Left hindlimb (tissue), 1 donor: ENCODE data around the gene CAPZB.

Experiments used
- DNase-seq: peaks from one replicate; pipeline ENCODE4 v3.0.0-alpha.2; 2018

The CAPZB gene

DNA sequence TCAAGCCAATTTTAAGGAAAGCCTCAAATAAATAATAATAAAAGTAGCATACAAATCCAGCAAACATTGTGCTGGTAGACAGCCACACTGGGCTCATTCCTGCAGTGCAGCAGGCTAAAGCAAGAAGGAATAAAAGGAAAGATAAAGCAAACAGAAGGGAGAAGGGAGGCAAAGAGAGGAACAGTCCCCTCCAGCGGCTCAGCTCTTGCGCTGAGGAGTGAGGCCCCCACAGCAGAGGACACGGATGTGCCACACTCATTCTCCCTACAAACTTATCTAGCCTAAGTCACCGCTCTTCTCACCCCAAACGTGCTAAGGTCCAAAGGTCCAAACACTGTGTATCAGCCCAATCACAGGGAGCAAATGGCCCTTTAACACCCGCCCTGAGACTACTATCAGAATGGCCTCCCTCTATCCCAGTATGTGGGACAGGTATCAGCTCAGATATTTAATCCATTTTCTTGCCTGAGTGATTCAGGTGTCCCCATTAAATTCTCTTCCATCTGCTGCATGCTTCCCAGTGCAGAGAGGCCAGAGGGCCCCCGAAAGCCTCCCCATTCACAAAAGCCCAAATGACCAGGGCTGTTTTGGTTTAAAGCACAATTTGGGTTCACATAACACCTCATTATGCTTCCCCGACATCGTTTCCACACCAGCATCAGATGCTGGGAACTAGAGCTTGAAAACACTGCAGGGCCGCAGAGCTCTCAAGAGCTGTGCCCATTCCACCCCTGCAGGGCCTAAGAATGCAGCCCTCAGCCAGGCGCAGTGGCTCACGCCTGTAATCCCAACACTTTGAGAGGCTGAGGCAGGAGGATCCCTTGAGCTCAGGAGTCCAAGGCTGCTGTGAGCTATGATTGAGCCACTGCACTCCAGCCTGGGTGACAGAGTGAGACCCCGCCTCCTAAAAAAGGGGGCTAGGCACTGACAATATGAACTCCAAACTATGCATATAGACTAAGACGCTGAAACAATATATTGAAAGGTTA, 17.8 kb downstream of the CAPZB start:
- no peak for DNase-seq

DNA sequence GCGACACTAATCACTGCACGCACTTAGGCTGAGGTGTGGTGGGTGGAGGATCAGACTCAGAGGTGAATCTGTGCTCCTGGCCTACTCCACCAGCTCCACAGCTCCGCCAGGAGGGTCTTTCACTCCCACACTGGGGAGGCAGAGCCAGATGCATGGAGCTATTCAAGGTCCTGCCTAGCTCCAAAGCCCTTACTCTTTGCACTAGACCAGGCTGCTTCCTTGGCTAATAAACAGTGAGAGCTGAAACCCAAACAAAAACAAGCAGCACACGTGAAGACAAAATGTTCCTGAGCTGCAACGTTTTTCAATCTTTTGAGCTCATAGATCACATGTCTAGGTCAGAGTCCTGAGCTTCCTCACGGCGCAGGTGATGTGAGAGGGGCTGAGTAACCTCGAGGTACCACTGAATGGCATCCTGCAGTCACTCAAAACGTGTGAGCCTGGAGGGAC, 19.2 kb downstream of the CAPZB start:
- DNase-seq = no peak

DNA sequence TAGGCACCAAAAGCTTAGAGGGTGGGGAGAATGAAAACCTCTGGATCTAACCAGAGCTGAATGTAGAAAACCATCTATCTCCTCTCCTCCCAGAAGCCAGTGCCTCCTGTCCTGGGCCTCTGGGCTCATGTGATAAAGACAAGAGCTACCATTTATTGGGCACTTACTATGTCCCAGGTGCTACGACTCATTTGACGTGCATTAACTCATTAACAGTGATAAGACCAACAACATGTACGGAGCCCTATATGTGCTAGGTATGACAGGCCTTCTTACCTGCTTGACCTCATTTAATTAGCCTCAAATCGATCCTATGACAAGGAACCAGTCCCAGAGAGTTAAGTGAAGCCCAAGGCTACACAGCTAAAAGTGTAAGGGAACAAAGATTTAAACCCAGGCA, 19.7 kb downstream of the CAPZB start:
- no peak for DNase-seq

DNA sequence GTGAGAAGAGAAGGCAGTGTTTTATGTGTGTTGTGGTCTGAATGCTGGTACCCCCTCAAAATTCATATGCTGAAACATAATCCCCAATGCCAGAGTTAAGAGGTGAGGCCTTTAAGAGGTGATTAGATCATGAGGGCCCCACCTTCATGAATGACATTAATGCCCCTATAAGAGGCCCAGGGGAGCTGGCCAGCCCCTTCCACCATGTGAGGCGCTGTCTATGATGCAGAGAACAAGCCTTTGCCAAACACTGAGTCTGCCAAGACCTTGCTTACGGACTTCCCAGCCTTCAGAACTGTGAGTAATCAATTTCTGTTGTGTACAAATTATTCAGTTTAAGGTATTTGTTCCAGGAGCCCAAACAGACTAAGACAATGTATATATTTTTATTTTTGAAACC, 20.2 kb downstream of the CAPZB start:
- DNase-seq = no peak

GRCh38 chr1:19464696-19465095, 20.6 kb downstream of the CAPZB start:
- no peak for DNase-seq

DNA sequence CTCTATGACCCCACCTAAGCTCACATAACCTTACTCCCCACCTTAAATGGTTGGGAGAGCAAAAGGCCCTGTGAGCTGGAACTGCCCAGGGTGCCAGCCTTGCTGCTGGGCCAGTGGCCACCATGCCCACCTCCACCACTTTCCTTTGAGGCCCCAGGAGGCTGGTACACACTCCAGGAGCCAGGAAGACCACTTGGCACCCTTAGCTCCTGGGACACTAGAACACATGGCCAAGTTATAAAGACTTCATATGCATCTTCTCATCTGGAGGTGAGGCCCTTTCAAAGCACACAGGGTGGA, 21.9 kb downstream of the CAPZB start:
- no peak for DNase-seq

DNA sequence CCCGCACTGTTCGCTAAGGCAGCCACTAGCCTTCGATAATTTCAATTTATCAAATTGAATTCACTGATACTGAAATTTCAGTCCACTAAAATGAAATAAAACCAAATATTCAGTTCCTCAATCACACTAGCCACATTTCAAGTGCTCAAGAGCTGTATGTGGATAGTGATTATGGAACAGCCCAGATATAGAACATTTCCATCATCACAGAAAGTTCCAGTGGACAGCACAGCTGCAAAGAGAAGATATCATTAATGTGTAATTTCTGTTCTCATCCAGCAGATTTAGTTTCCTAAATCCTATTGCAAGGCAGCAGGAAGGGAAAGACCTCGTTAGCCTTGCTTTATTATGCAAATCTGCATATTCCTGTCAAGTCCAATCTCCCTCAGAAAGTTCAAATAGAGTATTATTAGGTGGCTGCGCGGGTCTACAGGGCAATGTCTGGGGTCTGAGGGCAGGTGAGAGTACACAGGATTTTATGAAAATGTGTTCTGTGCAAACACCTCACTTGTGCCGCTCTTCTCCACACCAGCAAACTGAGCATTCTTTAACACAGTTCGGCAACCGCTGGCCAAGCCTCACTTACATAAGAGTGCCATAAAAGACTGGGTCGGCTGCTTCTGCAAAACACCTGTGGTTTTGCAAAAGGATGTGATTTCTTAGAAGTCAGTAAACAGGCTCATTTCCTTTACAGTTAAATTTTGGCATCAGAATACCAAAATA, 22.4 kb downstream of the CAPZB start:
- no peak for DNase-seq

DNA sequence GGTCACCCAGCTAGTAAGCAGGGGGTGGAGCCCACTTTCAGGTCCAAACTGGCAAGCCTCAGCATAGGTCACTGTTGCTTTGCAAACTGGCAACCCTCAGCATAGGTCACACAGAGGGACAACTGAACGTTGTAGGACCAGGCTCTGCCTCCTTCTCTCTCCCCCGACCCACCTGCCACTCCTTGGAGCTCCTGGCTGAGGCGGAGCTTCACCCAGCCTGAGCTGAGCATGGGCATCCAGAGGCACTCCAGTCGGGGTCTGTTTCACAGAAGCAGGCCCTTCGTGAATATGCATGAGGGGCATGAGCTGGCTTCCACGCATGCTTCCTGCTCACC, 24.2 kb downstream of the CAPZB start:
- no peak for DNase-seq

- no peak for DNase-seq
These were observed 24.7 kb downstream of the CAPZB start for GRCh38 chr1:19460535-19461219.

- DNase-seq = no peak
These were observed 26.4 kb downstream of the CAPZB start for GRCh38 chr1:19458815-19459417.

DNA sequence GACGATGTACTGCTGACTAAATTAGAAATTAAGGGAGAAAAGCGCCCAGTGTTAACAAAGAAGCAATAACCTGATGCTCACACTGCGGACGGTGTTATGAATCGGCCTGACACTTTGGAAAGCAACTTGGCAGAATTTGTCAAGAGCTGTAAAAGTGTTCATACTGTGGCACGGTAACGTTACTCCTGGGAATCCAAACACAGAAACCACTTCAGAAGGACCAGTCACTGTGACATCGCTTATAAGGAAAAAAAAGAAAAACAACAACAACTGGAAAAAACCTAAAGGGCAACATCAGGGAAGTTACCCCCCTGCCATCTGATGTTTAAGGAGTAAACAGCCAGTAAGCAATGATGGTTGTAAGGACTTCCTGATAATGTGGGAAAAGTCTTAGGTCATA, 27.7 kb downstream of the CAPZB start:
- DNase-seq = no peak

- no peak for DNase-seq
These were observed 28.3 kb downstream of the CAPZB start for GRCh38 chr1:19456968-19457441.

- no peak for DNase-seq
These were observed 30.0 kb downstream of the CAPZB start for GRCh38 chr1:19455353-19455752.

DNA sequence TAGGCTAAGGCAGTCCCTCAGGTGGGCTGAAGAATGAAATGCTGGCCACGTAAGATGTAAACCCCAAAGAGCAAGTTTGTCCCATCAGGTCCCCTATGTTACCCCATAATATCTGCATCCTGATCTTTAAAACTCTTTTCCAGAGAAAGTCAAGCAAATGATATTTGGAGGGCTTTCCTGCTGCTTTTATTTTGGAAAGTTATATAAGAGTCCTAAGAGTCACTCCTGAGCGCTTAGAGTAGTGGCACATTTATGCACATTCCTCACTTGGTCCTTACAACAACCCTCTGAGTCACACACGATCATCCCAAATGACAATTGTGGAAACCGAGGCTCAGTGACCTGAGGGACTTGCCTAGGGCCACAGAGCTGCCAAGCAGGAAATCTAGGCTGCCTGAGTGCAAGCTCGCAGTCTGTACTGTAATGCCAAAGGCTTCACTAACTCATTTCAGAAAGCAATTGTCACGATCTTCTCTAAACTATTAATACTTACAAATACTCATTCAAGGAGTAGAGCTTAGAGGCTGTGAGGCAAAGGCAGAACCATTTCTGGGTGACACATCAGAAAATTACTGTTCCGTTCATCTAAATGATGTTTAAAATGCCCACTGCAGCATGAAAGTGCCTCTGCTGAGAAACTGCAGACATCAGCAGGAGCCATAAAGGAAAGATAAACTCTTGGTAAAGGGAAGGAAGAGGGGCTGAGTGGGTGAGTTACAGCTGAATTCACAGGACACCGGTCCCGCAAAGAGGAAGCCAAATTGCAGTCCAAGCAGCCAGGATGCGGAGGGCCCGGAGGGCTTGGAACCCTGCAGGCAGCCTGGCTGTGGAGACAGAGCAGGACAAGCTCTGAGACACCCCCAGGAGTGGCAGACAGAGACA, 30.8 kb downstream of the CAPZB start:
- DNase-seq = no peak

GRCh38 chr1:19453741-19454201, 31.6 kb downstream of the CAPZB start:
- no peak for DNase-seq

- peak; percentile 72 for DNase-seq
These were observed 33.1 kb downstream of the CAPZB start for GRCh38 chr1:19452221-19452663.

GRCh38 chr1:19450811-19451515, 34.4 kb downstream of the CAPZB start:
- DNase-seq = no peak

- no peak for DNase-seq
These were observed 35.7 kb downstream of the CAPZB start for GRCh38 chr1:19449454-19450228.

GRCh38 chr1:19448491-19449439, 36.6 kb downstream of the CAPZB start:
- peak; percentile 75 for DNase-seq
